Epidermal melanocyte (primary cell): ENCODE data around the gene TDRD15.
"Not testable (repeated sequence)": the region's sequence is repeated elsewhere in the genome, so short reads cannot be mapped to it uniquely, and the experiment has no call there.

Experiments used
- DNase-seq: peaks from one replicate; pipeline ENCODE4 v3.0.0; 2011; ENCODE audit warnings: low spot score; ENCODE audit not compliant: insufficient read length

Gene TDRD15

DNA sequence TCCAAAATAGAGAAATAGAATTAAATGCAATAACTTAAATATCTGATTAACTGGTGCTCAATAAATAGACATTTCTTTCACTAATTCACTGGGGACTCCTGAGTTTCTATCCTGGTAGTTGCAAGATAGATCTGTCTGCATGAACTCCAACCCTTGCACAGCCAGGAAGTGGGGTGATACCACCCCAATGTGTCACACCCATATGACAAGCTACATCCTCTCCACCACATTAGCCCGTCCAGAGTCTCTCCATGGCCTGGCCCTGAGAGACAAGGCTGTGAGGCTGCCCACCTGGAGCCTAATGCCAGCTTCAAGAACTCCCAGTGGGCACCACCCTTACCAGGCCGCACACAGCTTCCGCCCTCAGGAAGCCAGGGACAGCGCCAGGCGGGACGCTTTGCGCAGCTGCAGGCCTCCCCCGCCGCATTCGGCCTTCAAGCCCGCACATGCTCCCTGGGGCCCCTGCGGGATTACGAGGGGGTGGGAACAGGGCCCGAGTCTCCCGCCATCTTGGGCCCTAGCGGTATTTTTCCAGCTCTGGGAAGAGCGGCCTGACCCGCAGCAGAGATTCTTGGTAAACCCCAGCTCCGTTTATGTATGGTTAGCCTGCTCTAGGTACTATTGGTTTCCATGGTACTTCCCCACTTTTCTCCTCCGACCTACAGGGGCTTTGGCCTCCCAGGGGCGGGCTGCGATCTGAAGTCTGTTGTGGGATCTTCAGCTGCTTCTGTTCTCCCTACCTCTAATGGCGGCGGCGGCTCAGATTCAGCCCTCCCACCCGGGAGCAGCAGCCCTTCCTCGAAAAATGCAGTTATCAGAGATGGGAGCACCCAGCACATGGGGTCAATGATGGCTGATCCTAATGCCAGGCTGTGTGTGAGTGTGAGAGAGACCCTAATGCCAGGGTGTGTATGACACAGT lies at the start of gene TDRD15:
TSS of gene TDRD15 (plus strand) at position 496 of the 921 bp plus-strand sequence. CDS start 13,500 bp downstream, outside the sequence.
- DNase-seq: no peak

DNA sequence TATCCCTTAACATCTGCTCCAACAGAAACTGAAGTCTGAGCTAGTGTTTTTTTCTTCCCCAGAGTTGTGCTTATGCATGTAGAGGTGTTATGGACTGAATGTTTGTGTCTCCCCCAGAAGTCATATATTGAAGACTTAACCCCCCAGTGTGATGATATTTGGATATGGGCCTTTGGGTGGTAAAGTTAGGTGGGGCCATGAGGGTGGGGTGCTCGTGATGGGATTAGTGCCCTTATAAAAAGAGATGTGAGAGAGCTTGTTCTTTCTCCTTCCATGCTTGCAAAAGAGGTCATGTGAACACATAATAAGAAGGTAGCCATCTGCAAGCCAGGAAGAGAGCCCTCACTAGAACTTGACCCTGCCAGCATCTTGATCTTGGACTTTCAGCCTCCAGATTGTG lies 45.5 kb upstream of the TDRD15 start:
- no peak for DNase-seq

DNA sequence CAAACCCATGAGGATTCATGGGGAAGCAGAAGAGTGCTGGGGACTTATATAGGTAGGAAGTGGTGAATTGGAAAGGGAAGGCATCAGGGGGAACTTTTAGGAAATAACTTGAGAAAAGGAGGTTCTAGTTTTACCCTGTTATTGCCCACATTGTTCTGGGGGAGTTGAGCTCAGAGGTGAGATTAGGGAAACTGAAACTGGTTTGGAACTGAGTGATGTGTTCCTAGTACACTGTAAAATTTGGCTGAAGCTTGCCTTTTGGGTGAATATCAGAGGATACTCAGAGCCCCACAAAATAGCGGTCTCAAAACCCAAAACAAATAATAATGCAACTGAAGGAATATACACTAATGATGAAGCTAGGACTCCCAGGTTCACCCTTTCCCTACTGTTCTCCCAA lies 40.3 kb upstream of the TDRD15 start:
- no peak for DNase-seq

DNA sequence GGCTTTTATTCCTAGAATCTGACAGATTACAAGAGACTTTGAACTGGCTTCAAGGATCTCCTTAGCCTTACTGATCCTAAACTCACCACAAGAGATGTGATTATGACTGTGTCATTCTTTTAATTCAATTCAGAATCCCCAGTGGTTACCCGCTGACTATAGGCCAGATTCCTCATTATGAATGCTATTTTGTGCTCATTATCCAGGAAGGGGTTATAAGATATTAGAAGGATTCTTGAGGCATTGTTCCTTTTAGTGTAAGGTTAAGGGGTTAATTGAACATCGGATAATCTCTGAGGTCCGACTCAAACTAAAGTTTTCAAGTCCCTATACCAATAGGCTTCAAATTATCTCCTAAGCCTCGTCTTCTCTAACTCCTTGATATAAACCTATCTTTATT lies 39.4 kb upstream of the TDRD15 start:
- DNase-seq: no peak

DNA sequence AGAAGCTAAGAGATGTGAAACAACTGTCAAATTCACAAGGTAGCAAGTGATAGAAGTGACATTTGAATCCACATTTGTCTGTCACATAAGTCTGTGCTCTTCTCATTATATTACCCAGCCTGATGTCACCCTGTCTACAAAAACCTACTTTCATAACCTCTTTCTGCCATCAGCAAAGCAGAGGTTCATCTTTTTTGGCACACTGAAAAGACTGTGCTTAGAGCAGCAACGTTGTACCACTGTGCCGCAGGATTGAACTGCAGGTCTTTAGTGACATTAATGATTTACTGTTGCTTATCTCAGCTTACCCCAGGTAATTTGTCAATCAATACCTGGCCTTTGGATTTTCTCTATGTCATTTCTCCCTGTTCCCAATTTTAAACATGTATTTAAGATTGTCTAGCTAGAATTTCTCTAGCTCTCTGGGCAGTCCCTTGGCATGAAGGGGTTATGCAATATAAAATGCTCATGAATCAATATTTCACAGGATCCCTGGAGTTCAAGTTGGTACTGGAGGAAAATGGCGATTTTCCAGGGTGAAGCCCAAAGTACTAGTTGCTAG lies 31.4 kb upstream of the TDRD15 start:
- DNase-seq: no peak

DNA sequence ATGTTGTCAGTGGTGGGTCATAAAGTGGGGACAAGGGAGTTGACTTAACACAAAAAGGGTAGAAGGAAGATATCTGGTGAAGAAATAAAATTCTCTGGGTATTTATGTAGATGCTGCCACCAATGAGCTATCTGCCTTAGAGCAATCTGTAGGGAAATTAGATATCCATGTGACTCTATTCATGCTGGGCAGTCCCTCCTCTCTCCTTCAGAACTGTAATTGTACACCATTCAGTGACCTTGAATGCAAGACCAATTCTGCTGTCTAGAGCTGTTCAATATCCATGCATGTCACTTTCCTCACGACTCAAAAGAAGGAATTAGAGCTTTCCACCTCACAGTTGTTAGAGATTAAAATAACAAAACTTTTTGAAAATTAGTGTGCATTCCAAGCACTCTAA lies 28.6 kb upstream of the TDRD15 start:
- DNase-seq: no peak

DNA sequence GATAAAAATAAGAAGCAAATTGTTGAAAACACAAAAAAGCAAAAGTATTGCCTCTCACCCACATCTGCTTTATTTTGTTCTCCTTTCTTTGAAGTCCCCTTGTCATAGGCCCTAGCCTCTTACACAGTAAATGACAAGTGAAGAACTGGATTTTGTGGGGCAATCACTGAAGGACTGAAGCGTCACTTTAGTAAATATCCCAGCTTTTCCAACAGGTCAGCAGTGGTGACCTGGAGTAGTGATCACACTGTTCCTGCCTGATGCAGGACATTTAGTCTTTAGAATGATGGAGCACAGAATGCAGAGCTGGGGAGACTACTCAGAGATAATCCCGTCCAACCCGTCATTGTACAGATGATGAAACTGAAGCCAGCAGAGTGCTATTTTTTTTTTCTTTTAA lies 28.1 kb upstream of the TDRD15 start:
- DNase-seq: no peak

DNA sequence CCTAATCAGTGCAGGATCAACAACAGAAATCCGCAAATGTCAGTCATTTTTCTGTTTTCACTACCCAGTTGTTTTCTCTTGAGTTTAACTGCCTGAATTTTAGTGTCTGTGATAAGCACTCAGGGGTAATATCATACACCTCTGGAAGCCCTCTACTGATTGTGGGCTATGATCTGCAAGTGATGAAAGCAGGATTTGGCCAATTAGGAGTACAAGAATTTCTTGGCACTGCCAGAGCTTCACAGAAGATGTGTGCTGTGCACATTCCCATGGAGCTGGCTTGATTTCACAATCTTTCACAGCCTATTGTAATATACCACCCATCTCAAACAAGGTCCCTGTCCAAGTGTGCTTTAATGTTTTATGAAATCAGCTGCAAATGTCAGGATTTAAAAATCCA lies 27.3 kb upstream of the TDRD15 start:
- DNase-seq: no peak

DNA sequence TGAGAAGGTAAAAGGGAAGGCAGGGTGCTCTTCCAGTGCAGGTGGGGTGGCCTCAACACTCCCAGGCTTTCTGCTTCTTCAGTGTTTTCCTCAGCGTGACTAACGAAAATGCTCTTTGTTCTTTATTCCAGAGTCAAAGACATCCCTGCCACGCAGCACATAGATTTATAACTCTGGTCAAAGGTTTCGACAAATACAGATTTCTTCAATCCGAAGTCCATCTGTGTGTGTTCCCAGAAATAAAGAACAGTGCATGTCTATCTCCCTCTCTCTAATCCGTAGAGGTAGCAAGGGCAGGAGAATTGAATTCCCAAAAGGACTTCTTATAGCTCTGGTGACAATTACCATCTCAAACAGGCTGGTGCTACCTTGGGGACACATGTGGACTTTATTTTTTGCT lies 26.4 kb upstream of the TDRD15 start:
- DNase-seq: no peak

DNA sequence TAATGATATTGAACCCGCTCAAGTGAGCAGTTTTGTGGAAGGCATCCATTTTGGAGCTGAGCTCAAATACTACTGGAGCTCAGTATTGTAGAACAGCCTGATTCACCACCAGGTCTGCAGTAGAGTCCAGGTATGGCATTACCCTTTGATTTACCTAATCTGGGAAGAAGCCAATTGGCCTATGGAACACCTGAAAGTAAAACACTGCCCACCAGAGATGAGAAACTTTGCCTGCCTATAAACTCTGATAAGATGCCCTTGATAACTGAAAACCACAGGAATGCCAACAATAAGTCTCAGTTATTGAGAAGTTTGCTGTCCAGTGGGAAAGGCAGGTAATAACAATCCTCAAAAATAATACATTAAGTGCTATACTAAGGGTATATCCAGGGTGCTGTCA lies 25.5 kb upstream of the TDRD15 start:
- DNase-seq: no peak

DNA sequence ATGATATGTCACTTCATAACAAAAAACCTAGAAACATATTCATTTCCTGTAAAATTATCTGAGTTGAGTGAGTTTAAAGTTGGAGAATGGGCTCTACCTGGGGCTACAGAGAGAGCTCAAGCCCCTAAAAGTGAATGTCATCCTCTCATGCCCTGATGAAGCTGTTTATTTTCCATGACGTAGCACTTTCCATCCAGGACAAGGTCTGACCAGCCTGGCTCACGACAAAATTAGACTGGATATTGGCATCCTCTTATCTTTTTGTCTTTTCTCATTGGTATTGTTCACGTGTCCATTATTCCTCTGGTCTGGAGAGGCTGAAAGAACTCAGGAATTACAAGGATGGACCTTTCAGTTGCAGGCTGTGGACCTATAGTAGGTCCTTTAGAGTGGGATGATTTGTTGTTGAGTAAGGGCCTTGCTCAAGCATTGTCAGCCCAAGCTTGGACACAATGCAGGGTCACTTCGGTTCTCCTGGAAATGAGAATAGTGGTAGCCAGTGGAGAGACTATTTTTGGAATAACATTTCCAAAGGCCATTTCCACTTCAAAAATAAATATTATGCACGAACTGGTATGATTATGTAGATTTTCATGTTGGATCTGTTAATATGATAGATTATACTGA lies 24.4 kb upstream of the TDRD15 start:
- DNase-seq: no peak

DNA sequence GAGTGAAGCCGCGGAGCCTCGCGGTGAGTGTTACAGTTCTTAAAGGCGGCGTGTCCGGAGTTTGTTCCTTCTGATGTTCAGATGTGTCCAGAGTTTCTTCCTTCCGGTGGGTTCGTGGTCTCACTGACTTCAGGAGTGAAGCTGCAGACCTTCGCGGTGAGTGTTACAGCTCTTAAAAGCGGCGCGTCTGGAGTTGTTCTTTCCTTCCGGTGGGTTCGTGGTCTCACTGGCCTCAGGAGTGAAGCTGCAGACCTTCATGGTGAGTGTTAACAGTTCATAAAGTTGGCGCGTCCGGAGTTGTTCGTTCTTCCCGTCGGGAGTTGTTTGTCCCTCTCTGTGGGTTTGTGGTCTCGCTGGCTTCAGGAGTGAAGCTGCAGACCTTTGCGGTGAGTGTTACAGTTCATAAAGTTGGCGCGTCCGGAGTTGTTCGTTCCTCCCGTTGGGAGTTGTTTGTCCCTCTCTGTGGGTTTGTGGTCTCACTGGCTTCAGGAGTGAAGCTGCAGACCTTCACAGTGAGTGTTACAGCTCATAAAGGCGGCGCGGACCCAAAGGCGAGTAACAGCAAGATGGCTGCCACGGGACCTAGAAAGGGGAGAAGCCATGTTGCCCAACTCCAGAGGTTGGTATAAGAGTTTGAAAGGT lies 22.1 kb upstream of the TDRD15 start:
- not testable (repeated sequence) for DNase-seq

DNA sequence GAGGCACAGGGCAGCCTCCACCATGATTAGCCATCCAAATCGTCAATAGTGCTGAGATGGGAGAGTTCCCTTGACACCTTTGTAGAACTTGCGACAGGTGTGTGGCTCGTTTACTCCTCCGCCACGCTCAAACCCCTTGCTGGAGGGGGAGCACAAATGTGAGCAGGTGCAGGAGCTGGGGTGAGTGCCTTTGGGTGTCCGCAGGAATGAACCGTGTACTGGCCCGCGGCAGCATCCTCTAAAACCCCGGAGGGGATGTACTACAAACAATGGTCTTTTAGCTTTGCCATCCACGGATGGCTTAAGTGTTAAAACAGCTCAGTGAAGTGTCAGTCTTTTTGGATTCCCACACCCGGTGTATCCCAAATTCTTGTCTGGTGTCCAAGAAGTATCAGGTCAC lies 21.4 kb upstream of the TDRD15 start:
- no peak for DNase-seq

DNA sequence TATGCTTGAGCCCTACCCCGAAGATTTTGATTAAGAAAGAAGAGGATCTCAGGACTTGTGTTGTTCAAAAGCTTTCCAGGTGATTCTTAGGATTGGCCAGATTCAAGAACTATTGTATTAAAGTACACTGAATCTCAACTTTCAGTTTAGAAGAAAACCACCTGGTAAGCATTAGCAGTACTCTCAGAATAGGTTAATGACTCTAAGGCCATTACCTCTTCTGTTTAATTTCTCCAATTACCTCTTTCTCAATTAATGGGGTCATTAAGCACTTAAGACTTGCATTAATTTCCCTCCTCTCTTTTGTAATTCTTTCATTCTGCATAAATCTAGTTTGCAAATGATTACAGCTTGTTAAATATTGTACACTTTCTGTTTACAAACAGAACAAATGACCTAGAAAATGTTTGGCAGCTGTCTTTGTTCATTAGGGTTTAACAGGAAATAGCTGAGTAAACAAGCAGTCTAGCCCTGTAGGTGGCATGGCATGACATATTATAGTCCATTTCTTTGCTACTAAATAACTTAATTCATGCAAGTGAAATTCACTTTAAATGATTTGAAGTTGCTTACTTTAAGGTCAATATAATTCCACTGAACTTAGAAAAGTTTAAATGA lies 20.4 kb upstream of the TDRD15 start:
- DNase-seq: no peak

DNA sequence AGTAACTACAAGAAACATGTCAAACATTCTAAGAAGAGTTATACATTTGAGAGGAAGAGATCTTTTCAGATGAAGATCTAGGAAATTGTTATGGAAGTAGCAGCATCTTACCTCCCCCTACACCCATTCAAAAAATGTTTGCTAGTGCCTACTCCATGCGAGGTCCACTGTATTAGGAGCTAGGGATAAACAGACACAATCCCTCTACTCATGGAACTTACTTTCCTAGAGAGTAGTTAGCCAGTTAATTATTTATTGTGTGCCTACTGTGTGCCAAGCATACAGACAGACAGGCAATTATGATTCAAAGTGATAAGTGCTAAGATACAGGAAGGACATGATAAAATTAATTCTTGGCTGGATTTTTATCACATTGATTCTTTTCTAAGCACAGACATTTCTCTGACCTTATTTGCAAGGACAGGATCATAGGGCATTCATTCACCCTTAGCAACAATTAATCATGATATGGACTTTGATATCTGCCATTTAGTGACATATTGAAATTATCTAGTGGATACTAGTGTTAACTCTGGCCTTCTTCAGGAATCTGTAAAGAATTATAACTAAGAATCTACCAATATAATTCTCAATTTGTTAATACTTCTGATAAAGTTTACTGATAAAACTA lies 19.6 kb upstream of the TDRD15 start:
- DNase-seq: no peak

DNA sequence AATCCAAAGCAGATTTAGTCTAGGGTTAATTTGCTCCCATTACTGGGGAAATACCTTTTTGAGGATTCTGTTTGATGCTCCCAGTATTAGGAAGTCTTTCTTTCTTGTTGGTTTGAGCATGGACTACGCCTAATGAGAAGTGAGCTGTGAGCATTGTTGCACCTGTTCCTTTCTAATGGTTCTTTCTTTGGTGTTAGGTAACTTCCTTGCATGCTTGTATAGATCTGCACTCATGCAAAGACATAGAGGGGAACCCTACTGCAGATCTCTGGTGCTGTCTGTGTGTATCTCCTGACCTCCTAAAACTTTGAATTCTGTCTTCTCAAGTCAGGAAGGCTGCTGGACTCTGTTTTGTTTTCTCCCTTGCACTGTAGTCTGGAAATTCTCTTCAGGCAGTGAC lies 12.8 kb upstream of the TDRD15 start:
- no peak for DNase-seq

DNA sequence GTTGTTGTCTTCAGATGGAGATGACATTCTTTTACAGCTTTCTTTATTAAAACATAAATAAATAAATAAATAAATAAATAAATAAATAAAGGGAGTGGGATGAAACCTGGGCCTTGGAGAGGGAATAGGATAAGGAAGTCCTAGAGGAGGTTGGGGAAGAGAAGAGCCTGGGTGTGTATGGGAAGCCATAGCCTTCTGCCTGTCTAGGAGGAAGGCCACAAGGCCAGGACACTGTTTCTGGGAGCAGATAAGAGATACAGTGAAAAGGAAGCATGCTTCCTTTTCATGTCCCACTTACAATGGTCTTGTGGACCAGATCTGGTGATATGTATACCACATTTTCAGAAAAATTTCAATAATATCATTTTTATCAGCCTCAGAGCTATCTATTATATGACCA lies 6.1 kb upstream of the TDRD15 start:
- DNase-seq: no peak

DNA sequence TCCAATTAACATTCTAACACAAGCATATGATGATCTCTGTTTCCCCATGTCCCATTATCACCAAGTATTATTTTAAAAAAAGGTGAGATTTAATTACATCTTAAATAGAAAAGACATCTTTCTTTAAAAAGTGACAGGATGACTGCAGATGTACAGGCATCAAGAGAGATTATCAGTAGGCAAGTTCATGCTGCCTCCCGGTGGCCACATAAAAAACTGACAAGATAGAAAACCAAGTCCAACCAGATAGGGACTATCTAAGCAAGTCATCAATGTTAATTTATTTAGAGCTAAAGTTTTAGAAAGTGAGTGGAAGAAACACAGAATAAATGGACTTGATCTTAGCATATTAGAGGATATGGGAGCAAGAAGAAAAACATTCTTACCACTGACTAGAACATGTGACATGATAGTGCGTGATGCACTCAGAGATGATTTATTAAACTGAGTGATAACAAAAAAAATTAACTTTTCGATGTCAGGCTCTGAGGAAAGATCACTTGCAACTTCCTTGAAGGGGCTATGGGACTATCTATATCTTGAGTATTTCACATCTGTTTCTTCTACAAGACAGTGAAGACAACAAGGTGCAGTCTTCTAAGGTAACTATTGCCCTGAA lies 5.4 kb upstream of the TDRD15 start:
- no peak for DNase-seq

DNA sequence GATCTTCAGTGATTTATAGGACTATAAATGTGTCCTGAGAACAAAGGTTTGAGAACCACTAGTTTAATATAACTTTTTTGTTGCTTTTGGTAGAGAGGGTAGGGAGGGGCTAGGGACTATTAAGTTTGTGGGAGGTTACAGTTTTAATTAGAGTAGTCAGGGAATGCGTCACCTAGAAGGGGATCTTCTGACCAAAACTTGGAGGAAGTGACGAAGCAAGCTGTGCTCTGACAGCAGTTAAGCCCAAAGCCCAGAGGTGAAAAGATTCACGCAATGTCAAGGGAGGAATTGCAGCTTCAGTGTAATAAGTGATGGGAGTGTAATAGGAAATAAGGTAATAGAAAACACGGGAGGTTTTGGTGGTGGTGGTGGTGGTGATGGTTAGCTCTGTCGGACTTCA lies 8.1 kb downstream of the TDRD15 start:
- no peak for DNase-seq

DNA sequence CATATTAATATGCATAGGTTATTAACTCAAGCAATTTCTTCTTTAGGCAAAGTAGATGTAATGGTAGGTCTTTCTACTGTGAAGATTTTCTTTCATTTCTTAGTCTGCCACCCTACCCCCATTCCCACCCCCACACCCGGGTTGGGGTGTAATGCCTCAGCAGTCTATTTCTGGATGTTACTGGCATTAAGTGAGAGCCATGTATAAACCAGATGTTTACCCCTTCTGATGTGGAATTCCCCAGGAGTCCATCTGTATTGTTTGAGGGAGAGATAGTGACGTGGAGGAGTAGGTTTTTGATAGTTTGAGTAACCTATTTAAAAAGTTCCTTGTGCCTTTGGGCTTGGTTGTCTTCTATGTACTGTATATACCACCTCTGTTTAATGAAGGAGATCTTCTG lies 11.8 kb downstream of the TDRD15 start:
- no peak for DNase-seq

DNA sequence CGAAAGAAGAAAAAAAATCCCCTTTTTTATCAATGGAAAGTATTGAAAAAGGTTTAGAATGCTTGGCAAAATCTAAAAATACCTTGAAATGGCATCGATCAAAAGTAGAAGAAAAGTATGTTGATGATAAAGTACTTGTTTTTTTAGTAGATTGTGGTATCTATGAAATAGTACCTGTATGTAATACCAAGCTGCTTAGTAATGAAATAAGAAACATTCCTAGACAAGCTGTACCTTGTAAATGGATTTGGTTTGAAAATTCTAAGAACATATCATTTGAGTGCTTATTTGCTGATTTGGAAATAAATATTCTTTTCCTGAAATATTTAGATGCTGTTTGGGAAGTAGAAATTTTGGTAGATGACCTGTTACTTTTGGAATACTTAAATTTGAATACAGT lies 18.4 kb downstream of the TDRD15 start:
- DNase-seq: no peak
